Breast epithelium (tissue), 4 donors: Measurements from ENCODE around the gene OR7G1. TPM values are rescaled to one million over a fixed set of nuclear protein-coding genes. Genes with fewer than 3 reads are reported as not detected.

Experiments used
- DNase-seq, 2 donors: peaks; one replicate each; pipeline ENCODE4 v3.0.0-alpha.2; 2019; ENCODE audit warnings: low spot score in 2 of 2
- H3K27ac ChIP-seq, 2 donors: fragments of 200-600 bp; sonication (generic) in 1 of 2; one replicate each; pipeline ENCODE4 v1.5.1; 2016 to 2019; ENCODE audit warnings: mild to moderate bottlenecking in 1 of 2
- H3K27me3 ChIP-seq, 2 donors: fragments of 200-600 bp; sonication (generic) in 1 of 2; one replicate each; pipeline versions ENCODE4 v1.5.1 to v1.6.0; 2017 to 2019; ENCODE audit warnings: control low read depth in 1 of 2, mild to moderate bottlenecking in 1 of 2
- H3K36me3 ChIP-seq: fragments of 200-600 bp; one replicate; pipeline ENCODE4 v1.5.1; 2019
- H3K4me1 ChIP-seq, 2 donors: fragments of 200-600 bp; sonication (generic); one replicate each; pipeline ENCODE4 v1.5.1; 2016 to 2019; ENCODE audit warnings: control low read depth in 1 of 2
- H3K4me3 ChIP-seq, 3 donors: fragments of 200-600 bp; sonication (generic); 1 replicate in 2 of 3; 2 replicates in 1 of 3; pipeline ENCODE4 v1.5.1; 2016 to 2019; ENCODE audit warnings: mild to moderate bottlenecking in 3 of 3, moderate library complexity in 2 of 3
- H3K9me3 ChIP-seq, 2 donors: fragments of 200-600 bp; sonication (generic) in 1 of 2; one replicate each; pipeline ENCODE4 v1.5.1; 2016 to 2019; ENCODE audit warnings: control low read depth in 1 of 2
- CTCF ChIP-seq, 3 donors: fragments of 450-650 bp; IDR thresholded peaks; one replicate each; pipeline ENCODE4 v1.5.1; 2016 to 2017; ENCODE audit warnings: antibody characterized with exemption in 3 of 3, mild to moderate bottlenecking in 3 of 3, moderate library complexity in 3 of 3
- POLR2A ChIP-seq: fragments of 450-650 bp; IDR thresholded peaks from one replicate; pipeline ENCODE4 v1.6.1; 2016; ENCODE audit warnings: antibody characterized with exemption, mild to moderate bottlenecking, moderate library complexity
- POLR2AphosphoS5 ChIP-seq, 3 donors: sonication (generic); formaldehyde crosslinking; IDR thresholded peaks; one replicate each; pipeline ENCODE4 v1.6.1; 2017; ENCODE audit warnings: antibody characterized with exemption in 3 of 3
- intact Hi-C: fragments of 100-400 bp; cut with DNase I; formaldehyde crosslinking; loops from one replicate; pipeline ENCODE4 v1.15.1; 2023; ENCODE audit warnings: low total_unique reads
- total RNA-seq, 3 donors: library from RNA; depleted of rRNA; stranded (reverse); fragments of >200 nt; gene quantifications; one replicate each; pipeline ENCODE4 v1.1.0, GENCODE V29; 2016

OR7G1 gene
- total RNA-seq: not detected

- Histone ChIP-seq H3K9me3 (peaks cover 0 to under 1% of the 10 kb centered on the region in 2 donors), H3K36me3 (no peaks in the 10 kb centered on the region), H3K4me1 (no peaks in the 10 kb centered on the region), H3K27me3 (peaks cover 0 to 4% of the 10 kb centered on the region in 2 donors), H3K27ac (no peak within 1 kb of the TSS), H3K4me3 (no peak within 1 kb of the TSS)
- TF ChIP-seq CTCF (IDR thresholded peaks at IDR 0.05) (no peak), POLR2A (no peak), POLR2AphosphoS5 (IDR thresholded peaks at IDR 0.05) (no peak)
- no peak for DNase-seq
- intact Hi-C loops: no loop called here
These were observed at the start of gene OR7G1 for GRCh38 chr19:9115307-9115813. OR7G1 (minus strand) TSS chr19:9115763; CDS start chr19:9115763, 0 bp downstream.

- H3K27ac ChIP-seq: no peak overlapping the region
- DNase-seq: no peak
- no peaks in the 10 kb centered on the region for H3K27me3 ChIP-seq
- intact Hi-C loops: no loop called here
- no peak overlapping the region for H3K4me3 ChIP-seq
- H3K36me3 ChIP-seq: peaks cover 10% of the 10 kb centered on the region
- H3K9me3 ChIP-seq: peaks cover 30 to 68% of the 10 kb centered on the region in 2 donors
- TF ChIP-seq POLR2AphosphoS5 (IDR thresholded peaks at IDR 0.05) (no peak), POLR2A (no peak), CTCF (IDR thresholded peaks at IDR 0.05) (no peak)
- no peaks in the 10 kb centered on the region for H3K4me1 ChIP-seq
These were observed 49.7 kb upstream of the OR7G1 start for GRCh38 chr19:9165261-9165660.

GRCh38 chr19:9161427-9161826 lies 45.9 kb upstream of the OR7G1 start:
- Histone ChIP-seq H3K36me3 (peaks cover 17% of the 10 kb centered on the region), H3K4me1 (no peaks in the 10 kb centered on the region), H3K9me3 (peaks cover 41 to 73% of the 10 kb centered on the region in 2 donors), H3K4me3 (no peak overlapping the region), H3K27me3 (no peaks in the 10 kb centered on the region), H3K27ac (no peak overlapping the region)
- TF ChIP-seq POLR2A (no peak), CTCF (IDR thresholded peaks at IDR 0.05) (no peak), POLR2AphosphoS5 (IDR thresholded peaks at IDR 0.05) (no peak)
- no peak for DNase-seq
- intact Hi-C loops: no loop called here

- H3K36me3 ChIP-seq: peaks cover 17% of the 10 kb centered on the region
- H3K9me3 ChIP-seq: peaks cover 53 to 76% of the 10 kb centered on the region in 2 donors
- TF ChIP-seq CTCF (IDR thresholded peaks at IDR 0.05) (no peak), POLR2AphosphoS5 (IDR thresholded peaks at IDR 0.05) (no peak), POLR2A (no peak)
- intact Hi-C loops: no loop called here
- no peak for DNase-seq
- no peak overlapping the region for H3K27ac ChIP-seq
- no peaks in the 10 kb centered on the region for H3K4me1 ChIP-seq
- H3K27me3 ChIP-seq: no peaks in the 10 kb centered on the region
- peak overlapping the region in 1 of 3 donors; percentile 10 for H3K4me3 ChIP-seq
These were observed 44.3 kb upstream of the OR7G1 start for GRCh38 chr19:9159891-9160290.

- TF ChIP-seq CTCF (IDR thresholded peaks at IDR 0.05) (no peak), POLR2AphosphoS5 (IDR thresholded peaks at IDR 0.05) (no peak), POLR2A (no peak)
- Histone ChIP-seq H3K27ac (no peak overlapping the region), H3K4me3 (peak overlapping the region in 1 of 3 donors; percentile 4), H3K27me3 (no peaks in the 10 kb centered on the region), H3K4me1 (no peaks in the 10 kb centered on the region), H3K9me3 (peaks cover 68% of the 10 kb centered on the region in 2 donors), H3K36me3 (peaks cover 12% of the 10 kb centered on the region)
- intact Hi-C loops: no loop called here
- DNase-seq: no peak
These were observed 40.7 kb upstream of the OR7G1 start for GRCh38 chr19:9156304-9156703.
